ENCODE results near the gene TLCD3B.

TLCD3B gene

DNA sequence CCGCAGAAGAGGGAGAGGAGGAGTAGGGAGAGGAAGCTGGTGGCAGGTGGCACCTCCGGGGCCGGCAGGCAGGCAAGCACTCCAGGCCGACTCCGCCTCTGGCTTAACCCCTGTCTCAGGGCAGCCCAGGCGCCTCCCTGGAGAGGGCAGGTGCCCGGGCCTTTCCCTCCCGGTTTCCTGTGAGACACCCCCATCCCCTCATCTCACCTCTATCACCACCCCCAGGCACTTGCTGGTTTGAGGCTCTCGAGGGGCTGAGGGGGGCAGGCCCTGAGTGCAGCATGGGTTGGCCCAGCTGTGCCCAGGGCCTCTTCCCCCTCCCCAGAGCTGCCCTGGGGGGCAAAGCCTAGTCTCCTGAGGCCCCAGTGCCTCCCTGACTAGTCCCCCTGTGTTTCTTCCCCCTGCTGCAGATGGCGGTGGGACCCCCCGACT is 26.2 kb downstream of the TLCD3B start:
- DNase-seq: no peak

DNA sequence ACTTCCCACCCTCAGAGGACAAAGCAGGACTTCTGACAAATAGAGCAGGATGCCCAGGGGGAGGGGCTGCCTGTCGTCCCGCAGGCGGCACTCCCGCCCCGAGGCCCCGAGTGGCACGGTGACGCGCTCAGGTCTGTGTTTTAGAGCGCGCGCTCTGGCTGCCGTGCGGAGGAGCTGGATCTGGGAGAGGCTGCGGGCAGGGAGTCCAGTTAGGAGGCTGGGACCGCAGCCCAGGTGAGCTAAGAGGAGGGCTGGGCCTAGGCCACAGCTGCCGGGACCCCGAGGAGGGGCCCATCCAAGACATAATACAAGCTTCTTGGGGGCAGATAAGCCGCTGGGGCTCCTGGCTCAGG is 26.7 kb downstream of the TLCD3B start:
- no peak for DNase-seq

DNA sequence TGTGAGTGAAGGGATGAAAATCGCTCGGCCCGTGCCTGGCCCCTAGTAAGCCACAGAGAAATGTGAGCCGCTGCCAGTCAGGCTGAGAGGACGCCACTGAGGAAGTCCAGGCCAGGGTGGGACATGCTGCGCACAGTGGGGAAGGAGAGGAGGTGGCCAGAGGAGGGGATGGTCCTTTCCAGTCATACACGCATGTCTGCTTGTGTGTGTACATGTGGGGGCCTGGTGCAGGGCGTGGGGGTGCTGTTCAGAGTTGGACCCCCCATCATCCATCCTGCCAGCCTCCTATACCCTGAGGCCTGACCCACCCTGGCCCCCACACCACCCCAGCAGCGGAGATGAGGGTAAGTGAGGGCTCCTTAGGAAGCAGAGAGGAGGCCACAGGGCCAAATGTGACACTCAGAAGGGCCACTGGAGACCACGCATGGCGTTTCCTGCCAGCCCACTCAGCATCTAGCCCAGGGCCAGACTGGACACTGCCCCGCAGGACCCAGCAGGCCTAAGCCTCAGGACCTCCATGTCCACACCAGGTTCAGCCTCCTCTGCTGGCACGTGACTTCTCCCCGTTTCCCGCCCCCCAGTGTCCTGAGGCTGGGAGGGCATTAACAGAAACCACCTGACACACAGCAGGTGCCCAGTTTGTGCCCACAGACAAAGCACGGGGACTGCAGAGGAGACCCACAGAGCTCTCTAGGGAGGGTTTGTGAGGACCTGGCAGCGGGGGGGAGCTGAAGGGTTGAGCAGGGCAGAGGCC is 27.2 kb downstream of the TLCD3B start:
- no peak for DNase-seq

DNA sequence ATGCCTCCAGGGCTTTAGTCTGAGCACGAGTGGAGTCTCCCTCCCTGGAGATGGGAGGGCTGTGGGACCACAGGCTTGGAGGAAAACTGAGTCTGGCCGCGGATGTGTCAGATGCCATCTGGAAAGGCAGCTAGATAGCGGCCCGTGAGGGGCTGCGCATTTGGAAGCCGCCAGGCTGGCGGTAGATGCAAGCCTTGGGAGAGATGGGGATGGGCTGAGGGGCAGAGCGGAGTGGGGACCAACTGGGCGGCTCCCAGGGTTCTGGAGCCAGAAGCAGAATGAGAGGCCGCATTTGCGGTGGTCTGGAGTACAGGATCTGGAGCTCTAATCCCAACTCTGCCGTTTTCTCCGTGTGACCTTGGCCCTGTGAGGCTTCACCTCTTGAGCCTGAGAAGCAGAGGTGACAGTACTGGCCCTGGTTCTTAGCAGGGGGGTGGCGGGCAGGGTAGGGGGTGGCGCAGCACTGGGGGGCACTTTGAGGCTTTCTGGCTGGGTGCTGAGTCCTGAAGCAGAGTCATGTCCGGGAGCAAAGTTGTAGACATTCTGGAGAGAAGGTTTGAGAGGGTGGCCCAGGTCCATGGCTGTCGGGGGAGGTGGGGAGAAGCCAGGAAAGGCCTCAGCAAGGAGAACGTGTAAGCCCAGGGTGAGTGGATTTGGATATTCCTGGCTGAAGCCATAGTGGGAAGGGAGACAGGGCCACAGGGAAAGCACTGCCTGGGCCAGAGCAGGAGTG is 28.3 kb downstream of the TLCD3B start:
- no peak for DNase-seq

DNA sequence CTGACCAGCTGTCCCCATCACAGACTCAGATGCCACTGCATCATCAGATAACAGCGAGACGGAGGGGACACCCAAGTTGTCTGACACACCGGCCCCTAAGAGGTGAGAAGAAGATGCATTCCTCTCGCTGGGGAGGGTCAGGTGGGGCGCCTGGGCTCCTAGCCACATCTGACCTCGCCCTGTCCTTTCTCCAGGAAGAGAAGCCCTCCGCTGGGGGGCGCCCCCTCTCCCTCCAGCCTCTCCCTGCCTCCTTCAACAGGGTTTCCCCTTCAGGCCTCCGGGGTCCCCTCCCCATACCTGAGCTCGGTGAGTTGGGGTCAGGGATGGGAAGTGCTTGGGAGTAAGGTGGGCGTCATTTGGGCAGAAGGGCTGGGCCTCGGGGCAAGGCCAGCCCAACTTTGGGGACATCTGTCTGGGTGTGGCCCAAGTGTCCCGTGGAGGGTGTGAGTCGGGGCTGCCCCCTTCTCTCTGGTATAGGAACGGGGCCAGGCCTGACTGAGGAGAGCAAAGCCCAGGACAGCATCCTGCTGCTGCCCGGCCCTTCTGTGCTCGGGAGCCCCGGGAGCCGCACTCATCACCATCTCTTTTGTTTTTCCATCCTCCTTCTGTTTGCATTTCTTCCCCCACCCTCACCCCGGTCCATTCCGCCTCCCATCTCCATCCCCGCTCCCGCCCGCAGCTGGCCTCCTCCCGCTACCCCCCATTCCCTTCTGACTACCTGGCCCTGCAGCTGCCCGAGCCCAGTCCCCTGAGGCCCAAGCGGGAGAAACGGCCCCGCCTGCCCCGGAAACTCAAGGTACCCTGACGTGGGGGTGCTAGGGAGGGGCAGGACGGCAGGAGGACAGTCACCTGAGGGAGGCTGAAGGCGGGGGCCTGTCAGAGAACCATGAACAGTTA is 30.1 kb downstream of the TLCD3B start:
- no peak for DNase-seq

DNA sequence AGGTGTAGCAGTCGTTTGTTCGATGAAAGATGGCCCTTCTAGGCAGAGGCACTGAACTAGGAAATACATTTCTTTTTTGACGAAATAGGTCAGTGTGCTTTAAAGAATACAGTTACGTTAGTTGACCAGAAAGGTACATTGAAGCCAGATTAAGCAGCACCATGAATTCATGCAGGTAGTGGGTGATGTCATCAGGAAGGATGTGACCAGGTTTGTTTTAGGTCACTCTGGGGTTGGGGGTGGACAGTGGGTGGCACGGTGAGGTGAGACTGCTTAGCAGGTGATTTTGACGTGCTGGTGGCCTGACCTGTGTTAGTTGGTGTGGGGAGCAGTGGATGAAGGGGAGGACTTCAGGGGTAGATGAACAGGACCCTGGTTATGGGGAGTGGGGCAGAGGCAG is 31.5 kb downstream of the TLCD3B start:
- no peak for DNase-seq

DNA sequence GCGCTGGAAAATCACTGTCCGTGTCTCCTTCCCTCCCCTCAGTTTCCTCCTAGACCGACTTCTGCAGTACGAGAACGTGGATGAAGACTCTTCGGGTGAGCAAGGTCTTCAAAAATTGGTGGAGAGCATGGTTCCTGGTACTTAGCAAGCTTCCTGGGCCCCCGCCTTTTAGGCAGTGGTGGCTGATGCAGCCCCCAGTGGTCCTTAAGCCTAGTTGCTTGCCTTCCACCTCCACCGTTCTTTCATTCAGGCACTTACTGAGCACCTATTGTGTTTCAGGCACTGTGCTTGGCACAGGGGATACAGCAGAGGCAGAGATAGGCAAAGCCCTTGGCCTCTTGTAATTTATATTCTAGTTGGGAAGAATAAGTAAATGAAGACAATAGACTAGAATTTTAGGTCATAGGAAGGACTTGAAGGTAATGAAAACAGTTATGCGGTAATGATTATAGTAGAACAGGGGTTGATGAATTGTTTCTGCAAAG is 34.3 kb downstream of the TLCD3B start:
- no peak for DNase-seq

DNA sequence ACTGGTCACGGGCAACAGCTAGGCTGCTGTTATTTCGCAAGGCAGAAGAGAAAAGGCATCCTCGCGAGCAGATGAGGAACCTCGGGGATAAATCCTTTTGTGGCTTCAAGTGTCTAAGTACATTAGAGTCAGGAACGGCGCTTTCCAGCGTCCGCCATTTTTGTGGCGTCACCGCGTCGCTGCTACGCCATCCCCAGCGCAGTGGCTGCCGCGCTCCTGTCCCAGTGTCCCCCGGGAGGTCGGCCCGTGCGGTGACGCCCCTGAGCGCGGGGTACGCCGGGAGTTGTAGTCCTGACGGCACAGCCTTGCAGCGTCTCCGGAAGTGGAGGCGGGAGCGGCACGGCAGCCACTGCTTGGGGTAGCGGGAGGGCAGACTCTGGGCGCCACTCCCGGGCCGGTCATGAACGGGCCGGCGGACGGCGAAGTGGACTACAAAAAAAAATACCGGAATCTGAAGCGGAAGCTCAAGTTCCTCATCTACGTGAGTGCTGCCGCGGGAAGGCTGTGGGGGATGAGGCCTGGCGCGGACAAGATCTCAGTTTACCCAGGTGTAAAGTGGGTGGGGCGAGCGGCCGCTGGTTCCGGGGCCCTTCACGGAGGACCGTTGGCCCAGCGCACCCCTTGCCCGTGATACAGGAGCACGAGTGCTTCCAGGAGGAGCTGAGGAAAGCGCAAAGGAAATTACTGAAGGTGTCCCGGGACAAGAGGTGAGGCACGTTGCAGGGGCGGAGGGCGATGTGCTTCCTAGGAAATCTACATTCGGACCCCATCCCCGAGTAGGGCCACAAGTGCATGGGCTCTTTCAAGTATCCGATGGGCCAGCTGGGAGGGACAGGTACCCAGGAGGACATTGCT is 34.9 kb downstream of the TLCD3B start, which contains the start of gene INO80E:
INO80E (plus strand) TSS at position 331 of the 855 bp plus-strand sequence; CDS start at position 401, 70 bp downstream.
- DNase-seq: peak; percentile 95

DNA sequence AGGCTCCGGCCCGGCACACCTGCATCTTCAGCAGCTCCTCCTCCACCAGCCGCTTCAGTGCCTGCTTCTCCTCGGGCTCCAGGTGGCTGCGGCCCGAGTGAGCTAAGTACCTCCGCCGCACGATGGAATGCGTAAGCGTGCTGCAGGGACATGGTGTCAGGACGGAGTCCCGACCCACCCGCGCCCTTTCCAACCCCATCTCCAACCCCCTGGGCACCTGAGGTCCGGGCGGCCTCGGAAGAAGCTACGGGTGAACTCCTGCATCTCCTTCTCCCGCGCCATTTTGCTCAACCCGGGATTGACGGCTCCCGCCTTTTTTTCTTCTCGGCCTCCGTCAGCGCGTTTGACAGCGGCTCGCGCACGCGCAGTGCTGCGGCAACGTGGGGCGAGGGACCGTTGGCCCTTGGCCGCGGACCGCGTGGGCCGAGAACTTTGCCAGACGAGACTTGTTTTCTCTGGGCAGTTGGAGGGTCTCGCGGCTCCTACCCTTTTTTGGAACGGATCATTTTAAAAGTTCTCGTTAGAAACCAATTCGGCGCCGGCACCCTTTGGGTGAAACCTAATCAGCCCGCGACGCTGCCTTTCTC is 35.7 kb downstream of the TLCD3B start, which contains the start of gene HIRIP3:
HIRIP3 (minus strand) TSS at position 294 of the 587 bp plus-strand sequence; CDS start at position 282, 12 bp downstream.
- DNase-seq: peak; percentile 82

DNA sequence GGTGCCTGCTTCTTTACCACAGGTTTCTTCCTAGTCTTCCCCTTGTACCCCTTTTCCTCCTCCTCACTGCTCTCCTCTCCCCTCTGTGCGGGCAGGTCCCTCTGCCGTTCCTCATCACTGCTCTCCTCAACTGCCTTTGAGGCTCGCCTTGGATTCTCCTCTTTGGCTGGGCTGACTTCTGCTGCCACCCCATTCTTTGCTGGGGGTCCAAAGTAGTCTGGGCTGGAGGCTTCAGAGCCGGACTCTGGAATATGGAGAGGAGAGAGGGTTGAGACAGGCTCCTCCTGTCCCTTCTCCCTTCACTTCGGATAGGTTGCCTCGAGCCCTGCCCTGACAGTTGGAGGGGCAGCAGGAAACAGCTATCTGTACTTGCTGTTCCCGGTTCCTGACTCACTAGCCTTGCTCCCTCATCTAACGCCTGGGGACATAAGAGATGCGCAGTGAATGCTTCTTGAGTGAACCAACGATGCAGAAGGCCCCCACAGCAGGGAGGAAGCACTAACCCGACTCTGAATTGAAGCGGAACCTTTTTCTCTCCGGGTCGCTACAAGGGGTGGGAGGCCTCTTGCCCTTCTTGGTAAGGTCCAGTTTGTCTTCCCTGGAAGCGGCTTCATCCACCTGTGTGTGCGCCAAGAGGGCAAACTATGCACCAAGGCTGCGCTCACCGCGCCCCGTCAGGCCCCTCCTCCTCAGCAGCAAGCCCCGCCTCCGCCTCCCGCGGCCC is 36.3 kb downstream of the TLCD3B start:
- DNase-seq: peak; percentile 26

DNA sequence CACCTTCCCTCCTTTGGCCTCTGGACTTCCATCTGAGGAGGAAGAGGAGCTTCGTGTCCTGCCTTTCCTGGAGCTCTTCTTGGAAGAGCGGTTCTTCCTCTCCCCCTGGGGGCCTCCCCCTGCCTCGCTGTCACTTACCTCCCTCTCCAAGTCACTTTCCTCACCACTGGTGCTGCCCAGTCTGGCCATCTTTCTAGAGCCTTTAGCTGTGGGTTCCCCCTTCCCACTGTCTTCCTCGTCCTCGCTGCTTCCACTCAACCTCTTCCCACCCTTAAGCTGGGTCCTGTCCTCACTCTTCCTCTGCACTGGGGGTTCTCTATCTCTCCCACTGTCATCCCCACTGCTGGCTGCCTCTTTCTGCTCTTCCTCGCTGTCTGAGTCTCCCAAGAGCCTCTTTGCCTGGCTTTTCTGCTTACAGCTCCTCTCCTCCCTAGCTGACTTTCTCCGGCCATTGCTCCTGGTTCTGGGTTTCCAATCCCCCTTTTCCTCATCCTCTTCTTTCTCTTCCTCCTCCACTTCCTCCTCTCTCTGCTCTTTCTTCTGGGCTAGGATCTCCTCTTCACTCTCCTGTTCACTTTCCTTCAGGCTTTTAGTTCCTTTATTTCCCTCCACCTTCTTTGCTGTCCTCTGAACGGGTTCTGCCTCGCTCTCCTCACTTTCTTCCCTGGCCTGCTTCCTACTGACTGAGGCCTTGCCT is 37.0 kb downstream of the TLCD3B start:
- DNase-seq: no peak

DNA sequence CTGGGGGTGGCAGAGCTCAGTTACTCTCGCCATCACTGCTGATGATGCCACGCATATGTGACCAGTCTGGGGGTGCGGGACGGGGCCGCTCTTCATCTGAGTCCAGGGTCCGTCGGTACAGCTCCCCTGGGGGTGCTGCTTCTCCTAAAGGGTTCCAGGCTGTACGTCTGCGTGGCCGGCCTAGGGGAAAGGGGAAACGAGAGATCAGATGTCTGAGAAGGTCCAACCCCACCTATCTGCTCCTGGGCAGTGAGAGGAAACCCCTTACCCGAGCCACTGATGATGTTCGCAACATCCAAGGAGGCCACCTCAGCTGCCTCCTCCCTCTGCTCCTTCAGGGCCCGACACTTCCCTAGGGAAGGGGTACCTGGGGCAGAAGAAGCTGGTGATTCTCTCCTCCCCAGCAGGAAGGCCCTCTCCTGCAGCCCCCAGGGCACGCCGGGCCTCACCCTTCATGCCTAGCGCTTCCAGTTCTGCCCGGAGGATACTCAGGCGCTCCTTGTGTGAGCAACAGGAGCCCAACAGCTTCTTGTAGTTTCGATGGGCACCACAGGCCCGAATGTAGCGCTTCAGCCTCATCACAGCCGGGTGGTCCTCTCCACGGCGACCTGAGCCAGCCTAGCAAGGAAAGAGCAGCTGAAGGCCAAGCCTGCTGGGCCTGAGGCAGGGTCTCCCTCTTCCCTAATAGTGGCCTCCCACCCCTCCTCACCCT is 37.7 kb downstream of the TLCD3B start:
- no peak for DNase-seq

DNA sequence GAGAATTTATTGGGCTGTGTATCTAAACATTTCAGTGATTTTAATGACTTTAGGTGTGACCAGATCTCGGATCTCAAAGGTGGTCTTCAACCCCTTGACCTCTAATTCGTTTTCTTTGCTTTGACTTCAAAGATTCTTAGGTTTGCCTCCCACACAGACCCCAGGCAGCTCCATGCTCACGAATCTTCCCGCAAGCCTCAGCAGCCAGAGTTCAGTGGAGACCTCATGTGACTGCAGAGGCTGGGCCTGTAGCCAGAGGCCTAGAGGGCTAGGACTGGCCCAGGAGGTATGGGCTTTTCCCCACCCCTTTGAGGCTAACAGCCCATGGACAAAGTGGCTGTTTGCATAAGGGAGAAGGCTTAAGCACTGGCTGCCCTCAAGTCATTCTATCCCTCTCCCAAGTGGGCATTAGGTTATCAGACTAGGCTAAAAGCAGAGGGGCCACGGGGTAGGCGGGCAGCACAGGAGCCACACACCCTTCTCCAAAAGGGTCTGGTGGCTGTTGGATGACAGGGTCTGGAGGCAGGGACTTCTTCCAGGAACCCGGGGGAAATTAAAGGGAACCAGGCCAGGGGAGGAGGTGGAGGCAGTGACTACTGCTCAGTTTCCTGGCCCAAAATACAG is 38.6 kb downstream of the TLCD3B start:
- DNase-seq: no peak

DNA sequence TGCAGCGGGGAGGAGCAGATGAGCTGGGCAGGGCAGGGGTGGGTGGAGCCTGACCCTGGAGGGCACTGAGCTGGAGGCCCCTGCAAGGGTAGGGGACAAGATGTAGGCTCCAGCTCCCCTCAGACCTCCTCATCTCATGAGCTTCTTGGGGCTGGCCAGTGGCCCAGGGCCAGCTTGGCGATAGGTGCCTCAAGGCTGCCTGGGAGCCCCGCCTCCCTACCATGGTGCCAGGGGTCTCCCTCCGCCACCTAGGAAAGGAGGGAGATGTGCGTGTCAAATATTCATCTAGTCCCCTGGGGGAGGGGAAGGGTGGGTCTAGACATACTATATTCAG is 39.5 kb downstream of the TLCD3B start:
- DNase-seq: no peak

DNA sequence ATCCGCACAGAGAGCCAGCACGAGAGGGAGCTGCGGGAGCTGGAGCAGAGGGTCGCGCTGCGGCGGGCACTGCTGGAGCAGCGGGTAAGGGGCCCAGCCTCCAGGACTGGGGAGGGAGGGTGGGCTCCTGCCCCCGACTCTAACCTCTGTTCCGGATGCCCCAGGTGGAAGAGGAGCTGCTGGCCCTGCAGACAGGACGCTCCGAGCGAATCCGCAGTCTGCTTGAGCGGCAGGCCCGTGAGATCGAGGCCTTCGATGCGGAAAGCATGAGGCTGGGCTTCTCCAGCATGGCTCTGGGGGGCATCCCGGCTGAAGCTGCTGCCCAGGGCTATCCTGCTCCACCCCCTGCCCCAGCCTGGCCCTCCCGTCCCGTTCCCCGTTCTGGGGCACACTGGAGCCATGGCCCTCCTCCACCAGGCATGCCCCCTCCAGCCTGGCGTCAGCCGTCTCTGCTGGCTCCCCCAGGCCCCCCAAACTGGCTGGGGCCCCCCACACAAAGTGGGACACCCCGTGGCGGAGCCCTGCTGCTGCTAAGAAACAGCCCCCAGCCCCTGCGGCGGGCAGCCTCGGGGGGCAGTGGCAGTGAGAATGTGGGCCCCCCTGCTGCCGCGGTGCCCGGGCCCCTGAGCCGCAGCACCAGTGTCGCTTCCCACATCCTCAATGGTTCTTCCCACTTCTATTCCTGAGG is 40.0 kb downstream of the TLCD3B start:
- no peak for DNase-seq

DNA sequence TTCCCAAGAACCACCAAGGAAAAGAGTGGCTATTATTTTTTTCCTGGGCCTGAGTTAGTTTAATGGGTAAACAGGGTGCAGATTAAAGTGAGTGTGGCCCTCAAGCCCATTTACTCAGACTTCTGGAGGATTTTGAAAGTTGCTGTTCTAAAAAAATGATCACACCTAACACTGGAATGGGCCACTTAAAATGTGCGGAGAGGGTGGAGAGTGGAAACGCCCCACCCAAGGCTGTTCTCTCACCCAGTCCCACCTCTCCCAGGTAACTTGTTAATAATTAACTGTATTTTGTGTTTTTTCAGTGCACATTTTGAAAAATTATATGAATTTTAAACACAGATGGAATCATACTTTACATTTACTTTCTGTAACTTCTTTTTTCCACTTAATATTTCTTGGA is 41.0 kb downstream of the TLCD3B start:
- DNase-seq: no peak

DNA sequence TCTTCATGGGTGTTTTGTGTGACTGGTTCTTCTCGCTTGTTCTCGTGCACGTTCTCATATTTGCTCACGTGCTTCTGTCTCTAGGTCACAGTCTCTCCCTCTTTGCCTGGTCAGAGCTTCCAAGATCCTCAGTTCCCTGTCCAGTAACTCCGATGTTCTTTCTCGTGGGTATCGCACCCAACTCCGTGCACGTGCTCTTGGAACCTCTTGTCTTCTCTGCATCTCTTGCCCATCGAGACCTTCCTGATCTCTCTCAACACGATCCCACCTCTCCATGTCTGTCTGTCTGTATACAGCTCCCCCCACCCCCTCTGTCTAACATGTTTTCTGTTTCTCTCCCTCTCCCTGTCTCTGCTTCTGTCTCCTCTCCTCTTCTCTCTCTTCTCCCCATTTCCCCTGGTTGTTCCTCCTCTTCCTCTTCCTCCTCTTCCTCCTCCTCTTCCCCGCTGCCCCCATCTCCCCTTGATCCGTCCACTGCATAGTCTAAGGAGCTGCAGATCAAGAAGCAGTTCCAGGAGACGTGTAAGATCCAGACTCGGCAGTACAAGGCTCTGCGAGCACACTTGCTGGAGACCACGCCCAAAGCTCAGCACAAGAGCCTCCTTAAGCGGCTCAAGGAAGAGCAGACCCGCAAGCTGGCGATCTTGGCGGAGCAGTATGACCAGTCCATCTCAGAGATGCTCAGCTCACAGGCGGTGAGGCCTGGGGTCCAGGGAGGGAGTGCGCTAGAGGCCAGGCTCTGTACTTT is 41.8 kb downstream of the TLCD3B start:
- no peak for DNase-seq
